Nucleus accumbens (tissue), 56 donors: Measurements from ENCODE around the gene APOBEC3B.
"Not testable (repeated sequence)": the region's sequence is repeated elsewhere in the genome, so short reads cannot be mapped to it uniquely, and the experiment has no call there.

Source experiments
- DNase-seq, 56 donors: peaks; one replicate each; lab custom pipeline; 2025; lab: John Stamatoyannopoulos, UW

The APOBEC3B gene

DNA sequence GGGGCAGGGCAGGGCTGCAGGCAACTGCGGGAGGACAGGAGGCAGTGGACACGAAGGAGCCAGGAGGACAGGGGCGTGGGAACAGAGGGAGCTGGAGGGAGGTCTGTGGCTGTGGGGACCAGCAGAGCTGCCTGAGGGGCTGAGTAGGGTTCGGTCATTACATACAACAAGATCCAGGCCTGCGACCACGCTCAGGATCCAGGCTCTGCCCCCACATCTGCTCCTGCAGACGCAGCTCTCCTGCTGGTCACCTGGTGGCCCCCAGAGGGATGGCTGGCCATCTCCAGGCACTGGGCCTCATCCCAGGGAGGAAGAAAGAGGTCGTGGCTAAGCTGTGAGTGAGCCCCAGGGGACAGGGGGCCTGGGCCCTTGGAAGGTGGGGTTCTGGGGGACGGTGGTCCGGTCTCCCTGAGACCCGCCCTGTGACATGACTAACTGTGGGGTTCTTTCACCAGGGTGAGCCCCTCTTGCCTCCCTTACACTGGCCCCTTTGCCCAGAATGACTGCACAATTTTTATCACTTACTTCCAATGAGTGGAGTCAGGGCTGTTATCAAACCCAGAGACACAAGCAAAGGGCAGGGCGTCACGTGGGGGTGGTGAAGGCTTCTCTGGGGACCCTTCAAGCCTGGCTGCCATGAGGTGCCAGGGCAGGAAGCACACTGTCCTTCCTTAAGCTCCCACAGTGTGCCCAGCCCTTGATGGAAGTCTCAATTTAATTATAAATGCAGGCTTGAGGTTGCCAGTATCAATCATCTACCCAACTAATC, 31.4 kb upstream of the APOBEC3B start:
- DNase-seq = no peak

DNA sequence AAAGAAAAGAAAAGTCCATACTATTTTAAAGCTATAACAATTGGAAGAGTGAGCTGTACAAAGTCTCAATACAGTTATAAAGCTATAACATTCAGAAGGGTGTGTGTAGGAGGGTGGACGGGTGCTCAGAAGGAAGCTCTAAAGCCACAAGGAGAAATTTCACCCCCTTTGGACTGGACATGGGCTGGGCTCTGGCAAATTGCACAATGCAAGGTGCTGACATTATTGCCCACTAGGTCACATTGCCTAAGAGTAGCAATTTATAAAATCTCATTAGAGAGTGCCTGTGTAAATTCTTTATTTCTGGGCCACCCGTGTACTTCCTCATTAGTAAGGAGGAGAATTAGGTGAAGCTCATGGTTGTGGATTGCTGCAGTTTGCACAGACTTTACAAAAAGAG, 30.4 kb upstream of the APOBEC3B start:
- DNase-seq = no peak

DNA sequence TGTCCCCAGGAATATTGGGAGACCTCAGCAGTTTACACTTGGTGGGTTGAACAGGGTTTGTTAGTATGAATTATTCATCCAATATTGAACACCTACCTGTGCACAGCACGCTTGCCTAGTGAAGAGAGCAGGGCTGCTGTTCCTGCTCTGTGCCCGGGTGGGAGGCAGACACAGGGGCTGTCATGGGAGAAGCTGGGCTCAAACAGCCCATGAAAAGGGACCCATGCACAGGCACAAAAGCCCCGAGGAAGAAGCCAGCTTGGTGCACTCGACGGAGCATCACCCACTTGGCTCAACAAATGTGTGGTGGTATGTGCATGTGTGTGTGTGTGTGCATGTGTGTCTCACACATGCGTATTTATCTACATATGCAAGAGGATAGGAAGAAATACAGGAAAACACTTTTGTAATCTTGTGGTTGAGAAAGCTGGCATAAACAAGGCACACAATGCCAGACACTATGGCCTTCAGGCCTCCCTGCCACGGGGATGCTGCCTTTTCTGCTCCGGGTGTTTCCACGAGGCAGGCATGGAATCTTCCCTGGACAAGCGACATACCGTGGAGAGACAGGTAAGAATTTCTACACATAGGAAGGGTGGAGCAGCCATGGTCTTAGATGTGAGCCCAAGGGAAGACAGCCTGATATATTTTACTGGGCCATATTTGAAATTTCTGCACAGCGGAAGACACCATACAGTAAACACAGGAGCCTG, 29.7 kb upstream of the APOBEC3B start:
- no peak for DNase-seq

DNA sequence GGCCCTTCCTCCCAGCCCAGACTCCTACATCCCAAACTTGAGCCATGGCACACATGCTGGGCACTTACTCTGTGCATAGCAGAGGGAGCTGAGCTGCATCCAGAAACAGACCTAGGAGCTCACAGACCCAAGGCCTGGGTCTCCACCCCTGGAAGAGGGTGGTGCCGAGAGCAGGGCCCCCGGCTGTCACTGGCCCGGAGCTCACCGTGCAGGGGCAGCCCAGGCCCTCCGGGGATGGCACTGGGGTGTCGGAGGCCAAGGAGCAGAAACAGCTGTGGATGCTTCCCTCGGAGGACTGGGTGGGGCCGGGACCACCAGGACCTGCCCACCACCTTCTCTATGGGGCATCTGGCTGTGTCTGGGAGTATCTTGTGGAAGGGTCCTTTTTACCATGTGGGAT, 29.1 kb upstream of the APOBEC3B start:
- no peak for DNase-seq

DNA sequence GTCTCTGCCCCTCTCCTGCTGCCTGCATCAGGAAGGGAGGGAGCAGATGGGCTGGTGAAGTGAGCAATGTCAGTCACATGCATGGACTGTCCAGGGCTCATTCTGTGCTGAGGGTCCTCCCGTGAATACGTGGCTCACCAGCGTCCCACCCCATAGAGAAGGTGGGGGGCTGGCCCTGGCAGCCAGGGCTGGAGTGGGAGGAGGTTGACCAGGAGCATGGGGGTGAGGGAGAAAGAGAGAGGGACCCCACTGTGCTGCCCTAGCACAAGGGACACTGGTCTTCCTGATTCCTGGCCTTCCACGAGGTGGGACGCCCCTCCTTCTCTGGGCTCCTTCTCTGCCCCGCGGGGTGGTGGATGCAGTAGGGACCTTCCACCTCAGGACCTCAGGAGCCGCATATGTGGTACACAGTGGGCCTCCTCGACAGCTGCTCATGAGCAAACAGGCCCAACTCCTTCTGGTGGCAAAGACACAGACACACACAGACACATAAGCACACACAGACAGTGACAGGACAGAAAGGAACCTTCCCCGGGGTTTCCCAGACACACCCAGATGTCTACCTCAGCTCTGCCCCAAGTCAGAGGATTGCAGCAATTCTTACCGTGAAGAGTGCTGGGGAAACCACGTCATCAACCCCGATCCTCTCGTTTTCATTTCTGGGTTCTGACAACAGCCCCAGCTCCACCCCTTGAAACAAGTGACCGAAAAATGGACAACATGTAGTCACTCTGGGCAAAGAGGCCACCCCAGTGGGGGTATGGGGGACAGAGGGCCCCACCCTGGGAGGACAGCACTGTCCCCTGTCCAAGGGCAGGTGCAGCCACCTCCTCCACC, 28.4 kb upstream of the APOBEC3B start:
- DNase-seq = no peak

DNA sequence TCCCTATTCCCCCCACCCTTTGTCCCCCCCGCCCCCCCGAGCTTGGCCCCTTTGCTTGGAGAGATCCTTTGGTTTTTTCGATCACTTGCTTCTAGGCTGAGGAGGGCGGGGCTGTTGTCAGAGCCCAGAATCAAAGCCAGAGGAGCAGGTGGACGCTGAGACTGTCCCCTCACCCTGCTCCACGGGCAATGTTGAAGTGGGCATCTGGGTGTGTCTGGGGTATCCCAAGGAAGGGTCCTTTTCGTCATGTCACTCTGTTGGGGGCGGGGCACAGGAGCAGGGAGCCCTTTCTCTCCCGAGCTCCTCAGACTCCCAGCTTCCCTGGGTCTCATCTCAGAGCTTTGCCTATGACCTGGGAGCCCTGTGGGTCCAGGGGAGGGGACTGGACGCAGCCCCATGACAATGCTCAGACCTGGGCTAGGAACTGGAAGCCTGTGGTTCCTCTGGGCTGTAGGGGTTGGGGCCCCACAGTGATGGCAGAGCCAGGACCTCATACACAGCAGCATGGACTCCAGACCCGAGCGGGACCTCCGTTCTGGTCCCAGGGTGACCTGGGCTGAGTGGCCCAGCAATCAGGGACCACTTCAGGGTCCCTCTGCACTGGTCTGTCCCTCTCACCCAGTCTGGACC, 27.6 kb upstream of the APOBEC3B start:
- no peak for DNase-seq

DNA sequence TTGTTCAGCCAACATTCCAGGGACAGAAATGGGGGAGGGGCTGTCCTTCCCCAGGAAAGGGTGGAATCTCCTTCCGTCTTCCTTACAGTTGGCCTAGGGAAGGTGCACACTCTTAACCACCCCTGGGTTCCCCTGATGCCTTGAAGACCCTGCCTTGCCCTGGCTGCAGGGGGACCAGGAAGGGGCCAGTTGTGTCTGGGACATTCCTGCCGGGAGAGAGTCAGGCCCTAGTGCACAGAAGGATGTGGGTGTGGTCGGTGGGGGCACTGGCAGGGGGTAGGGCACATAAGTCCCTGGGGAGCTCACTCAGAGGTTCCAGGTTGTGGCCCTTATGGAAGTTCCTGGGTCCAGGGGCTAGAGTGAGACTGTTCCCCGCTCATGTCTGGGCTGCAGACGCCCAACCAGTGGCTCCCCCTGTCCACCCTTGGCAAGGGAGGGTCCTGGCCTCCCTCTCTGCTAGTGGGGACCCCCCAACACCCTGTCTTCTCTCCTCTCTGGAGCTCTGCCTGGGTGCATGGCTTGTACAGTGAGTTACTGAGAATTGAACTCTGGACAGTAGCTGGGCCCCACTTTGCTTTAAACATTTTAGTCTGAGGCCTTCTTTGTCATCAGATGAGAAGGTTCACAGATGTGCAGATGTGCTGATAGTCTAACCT, 26.8 kb upstream of the APOBEC3B start:
- no peak for DNase-seq

DNA sequence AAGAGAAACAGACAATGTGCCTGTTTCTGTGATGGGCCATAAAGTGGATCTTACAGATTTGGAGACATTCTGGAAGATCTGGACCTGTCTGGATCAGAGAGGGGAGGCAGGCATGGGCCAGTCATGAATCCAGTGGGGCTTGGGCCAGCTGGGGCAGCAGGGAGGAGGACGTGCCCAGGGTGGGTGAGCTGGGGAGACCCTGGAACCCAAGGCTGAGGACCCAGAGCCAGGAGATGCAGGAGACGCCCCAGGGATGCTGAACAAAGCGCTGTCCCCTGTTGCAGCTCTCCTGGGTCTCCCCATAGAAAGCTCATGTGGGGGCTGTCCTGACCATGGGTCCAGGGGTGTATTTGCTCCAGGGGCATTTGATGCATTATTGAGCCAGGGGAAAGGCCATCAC, 26.2 kb upstream of the APOBEC3B start:
- no peak for DNase-seq

DNA sequence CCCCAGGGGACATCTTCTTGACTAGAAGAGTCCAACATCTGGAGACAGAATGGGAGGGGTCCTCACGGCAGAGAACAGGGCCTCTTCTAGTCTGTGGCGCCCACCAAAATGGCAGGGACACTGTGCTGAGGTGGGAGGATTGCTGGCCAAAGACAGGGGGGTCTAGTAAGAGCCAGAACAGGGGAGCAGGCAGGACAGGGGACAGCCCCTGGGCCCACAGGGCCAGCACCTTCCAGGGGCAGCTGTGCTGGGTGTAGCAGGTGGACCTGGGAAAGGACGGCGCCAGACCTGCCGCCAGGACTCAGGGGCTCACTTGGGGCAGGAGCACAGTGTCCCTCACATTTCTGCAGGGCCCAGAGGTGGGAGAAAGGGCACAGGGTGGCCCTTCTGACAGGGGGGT, 25.6 kb upstream of the APOBEC3B start:
- DNase-seq = no peak

DNA sequence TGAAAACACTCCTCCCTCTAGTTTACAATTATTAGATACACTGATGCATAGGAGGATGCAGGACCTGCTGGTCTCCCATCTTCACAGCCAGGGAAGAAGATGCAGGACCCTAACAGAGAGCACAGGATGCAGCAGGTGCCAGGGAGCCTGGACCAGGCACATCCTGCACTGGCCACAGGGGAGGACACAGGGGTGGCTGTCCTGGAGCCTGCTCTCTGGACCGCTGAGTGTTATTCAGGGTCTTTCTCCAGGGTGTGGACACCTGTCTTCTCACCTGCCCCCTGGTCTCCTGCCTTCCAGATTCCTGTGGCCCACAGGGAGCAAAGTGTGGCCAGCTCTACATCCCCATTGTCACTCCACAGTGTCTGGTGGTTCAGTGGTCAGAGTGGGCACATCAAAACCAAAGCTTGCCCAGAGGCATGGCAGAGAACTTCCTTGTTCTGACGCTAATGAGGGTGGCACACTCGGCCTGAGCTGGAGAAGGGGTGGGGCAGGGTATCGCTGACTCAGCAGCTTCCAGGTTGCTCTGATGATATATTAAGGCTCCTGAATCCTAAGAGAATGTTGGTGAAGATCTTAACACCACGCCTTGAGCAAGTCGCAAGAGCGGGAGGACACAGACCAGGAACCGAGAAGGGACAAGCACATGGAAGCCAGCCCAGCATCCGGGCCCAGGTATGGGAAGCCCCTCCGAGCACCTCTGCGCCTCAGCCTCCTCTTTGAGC, 24.9 kb upstream of the APOBEC3B start, which contains the start of gene APOBEC3A:
TSS of gene APOBEC3A (plus strand) at position 564 of the 725 bp plus-strand sequence. CDS start at position 647, 83 bp downstream.
- no peak for DNase-seq

DNA sequence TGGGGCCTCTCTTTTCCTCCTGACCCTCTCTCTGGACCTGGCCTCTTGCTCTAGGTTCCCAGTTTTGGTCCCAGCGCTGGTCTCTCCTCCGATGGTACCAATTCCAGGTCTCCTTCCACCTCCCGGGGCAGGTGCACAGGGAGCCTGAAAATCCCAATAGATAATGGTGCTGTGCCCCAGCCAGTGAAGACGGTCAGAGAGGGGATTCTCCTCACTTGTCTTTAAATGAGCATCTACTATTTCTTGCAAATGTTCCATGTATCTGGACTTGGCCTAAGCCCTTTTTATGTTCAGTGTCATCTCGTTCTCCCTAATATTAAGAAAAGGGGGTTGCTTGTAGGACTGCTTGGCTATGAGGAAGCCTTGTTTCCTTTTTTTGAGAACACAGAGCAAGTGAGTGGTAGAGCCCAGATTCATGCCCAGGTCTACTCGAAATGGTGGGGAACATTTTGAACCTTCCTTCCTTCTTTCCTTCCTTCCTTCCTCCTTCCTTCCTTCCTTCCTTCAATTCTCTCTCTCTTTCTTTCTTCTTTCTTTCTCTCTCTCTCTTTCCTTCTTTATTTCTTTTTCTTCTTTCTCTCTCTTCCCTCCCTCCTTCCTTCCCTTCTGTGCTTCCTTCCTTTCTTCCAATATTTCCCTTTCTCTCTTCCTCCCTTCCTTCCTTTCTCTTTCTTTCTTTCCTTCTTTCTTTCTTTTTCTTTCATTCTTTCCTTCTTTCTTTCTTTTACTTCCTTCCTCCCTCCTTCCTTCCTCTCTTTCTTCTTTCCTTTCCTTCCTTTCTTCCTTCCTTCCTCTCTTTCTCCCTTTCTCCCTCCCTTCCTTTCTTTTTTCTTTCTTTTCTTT, 24.1 kb upstream of the APOBEC3B start:
- no peak for DNase-seq

DNA sequence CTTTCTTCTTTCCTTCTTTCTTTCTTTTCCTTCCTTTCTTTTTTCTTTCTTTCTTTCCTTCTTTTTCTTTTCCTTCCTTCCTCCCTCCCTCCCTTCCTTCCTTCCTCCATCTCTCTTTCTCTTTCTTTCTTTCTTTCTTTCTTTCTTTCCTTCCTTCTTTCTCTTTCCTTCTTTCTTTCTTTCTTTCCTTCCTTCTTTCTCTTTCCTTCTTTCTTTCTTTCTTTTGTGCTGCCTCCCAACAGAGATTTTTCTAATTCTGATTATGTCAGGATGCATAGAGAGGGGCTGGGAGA, 23.6 kb upstream of the APOBEC3B start:
- DNase-seq = not testable (repeated sequence)

DNA sequence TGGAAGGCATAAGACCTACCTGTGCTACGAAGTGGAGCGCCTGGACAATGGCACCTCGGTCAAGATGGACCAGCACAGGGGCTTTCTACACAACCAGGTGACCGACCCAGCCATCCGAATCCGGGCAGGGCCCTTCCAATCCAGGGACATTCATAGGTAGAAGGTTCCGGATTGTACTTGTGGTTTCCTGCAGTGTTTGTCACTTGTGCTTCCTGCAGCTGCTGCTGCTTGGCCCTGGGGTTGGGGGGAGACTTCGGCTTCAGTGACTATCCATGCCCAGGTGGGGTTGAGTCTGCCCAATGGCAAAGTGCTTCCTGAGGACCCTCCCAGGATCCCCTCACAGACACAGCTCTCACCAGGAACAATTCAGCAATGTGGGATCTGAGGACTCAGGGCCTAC, 22.6 kb upstream of the APOBEC3B start:
- no peak for DNase-seq

DNA sequence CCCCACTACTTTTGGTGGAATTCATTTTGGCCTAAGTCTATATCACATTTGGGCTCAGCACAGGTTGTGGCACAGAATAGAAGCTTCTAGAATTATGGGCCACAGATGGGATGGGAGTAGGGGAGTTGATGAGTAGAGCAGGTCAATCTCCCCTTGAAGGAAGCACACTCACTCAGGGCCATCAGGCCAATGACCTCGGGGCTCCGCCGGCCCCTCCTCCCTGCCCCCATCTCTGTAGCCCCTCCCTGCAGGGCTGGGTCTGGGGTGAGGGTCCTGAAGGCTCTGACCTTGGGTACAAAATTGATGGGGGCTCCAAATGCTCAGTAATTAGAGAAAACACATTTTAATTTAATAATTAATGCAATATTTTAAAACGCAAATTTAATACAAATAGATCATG, 21.5 kb upstream of the APOBEC3B start:
- DNase-seq = not testable (repeated sequence)

DNA sequence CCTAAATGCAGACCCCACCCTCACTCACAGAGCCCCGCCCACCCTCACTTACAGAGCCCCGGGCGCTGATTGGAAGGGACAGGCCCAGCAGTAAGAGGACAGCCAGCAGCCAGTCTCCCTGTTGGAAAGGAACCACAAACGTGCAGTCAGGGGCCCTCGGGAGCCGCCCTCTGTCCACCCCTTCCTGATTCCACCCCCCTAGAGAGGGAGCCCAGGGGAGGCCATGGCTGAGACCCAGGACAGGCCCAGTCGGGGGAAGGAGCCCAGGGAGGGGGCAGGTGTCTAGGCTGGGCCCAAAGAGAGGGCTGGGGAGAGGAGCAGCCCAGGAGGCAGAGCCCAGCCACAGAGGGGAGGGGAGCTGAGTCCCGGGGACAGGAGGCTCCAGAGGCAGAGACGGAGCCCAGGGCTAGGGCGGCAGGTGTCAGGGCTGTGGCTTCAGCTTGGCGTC, 18.8 kb upstream of the APOBEC3B start:
- not testable (repeated sequence) for DNase-seq

DNA sequence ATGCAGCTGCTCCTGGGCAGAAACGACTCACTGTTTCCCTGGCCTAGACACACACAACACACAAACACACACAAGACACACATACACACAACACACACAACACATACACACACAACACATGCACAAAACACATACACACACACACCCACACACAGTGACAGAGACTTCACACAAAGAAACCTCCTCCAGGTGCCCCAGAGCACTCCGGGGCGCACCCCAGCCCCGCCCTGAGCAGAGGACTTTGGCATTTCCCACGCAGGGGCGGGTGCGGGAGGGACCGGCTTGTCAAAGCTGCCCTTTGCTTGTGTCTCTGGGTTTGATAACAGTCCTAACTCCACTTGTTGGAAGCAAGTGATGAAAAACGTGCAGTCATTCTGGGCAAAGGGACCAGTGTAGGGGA, 18.3 kb upstream of the APOBEC3B start:
- DNase-seq = no peak

DNA sequence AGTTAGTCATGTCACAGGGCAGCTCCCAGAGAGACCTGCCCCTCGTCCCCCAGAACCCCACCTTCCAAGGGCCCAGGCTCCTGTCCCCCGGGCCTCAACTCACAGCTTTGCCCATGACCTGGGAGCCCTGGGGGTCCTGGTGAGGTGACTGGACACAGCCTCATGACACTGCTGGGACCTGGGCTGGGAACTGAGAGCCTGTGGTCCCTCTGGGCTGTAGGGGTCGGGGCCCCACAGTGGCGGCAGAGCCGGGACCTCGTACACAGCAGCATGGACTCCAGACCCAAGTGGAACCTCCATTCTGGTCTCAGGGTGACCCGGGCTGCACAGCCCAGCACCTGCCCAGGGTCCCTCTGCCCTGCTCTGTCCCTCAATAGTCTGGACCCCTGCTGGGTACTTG, 17.8 kb upstream of the APOBEC3B start:
- no peak for DNase-seq

DNA sequence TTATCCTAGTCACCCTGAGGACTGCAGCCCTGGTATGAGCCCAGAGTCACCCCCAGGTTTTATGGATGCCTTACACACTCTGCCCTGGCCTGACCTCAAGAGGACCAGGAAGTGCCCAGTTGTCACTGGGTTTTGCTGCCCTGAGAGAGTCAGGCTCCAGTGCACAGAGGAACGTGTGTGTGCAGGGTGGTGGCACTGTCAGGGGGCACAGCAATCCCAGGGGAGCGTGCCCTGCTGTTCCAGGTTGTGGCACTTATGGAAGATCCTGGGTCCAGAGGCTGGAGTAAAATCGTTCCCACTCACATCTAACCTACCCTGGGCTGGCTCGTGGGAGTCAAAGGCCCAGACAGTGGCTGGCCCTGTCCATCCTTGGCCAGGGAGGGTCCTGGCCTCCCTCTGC, 17.2 kb upstream of the APOBEC3B start:
- DNase-seq = no peak
